ENCODE results near the gene AFMID. TPM values are rescaled to one million over a fixed set of nuclear protein-coding genes. Genes with fewer than 3 reads are reported as not detected.

Gene AFMID
- polyA plus RNA-seq, 3 donors: 7.1 to 45.7 (median 14.2) TPM

GRCh38 chr17:78176548-78177025, 10.6 kb upstream of the AFMID start:
- no peak overlapping the region for H3K4me3 ChIP-seq (replicated peaks in 1 of 3; ENCODE audit: low read depth in 2 of 3, low read length in 3 of 3)
- DNase-seq: peak; percentile 69 to 78 (median 71)
- no peaks in the 10 kb centered on the region for H3K27me3 ChIP-seq (ENCODE audit: control insufficient read depth in 2 of 2, insufficient read depth in 2 of 2, low read length in 2 of 2)
- H2AFZ ChIP-seq (ENCODE audit: insufficient read depth, low read depth, low read length, poor library complexity, severe bottlenecking): no peak overlapping the region
- no peak overlapping the region for H3K9ac ChIP-seq (ENCODE audit: insufficient read depth, low read length, poor library complexity, severe bottlenecking)
- H3K27ac Mint-ChIP-seq: no peak overlapping the region
- WGBS (ENCODE audit: insufficient coverage): 11% methylated on average over 9 of the region's 14 CpGs
- no peaks in the 10 kb centered on the region for H3K9me3 ChIP-seq (replicated peaks in 1 of 2; ENCODE audit: control insufficient read depth in 1 of 2, insufficient read depth in 1 of 2, low read length in 2 of 2)
- H3K79me2 ChIP-seq (ENCODE audit: insufficient read depth, low read length): peaks cover 25% of the 10 kb centered on the region
- H4K20me1 ChIP-seq (ENCODE audit: insufficient read depth, low read length): peaks cover under 1% of the 10 kb centered on the region
- H3K36me3 Mint-ChIP-seq: peaks cover 34 to 48% of the 10 kb centered on the region in 2 donors
- peaks cover 73% of the 10 kb centered on the region for H3K4me1 Mint-ChIP-seq
- intact Hi-C loops (cut with micrococcal nuclease): loop anchor here in 1 of 2 donors (5.0 kb wide), 1 partner anchor 64 kb away; no protein-coding TSS in a partner anchor
- peaks cover 61 to 69% of the 10 kb centered on the region in 2 donors for H3K4me1 ChIP-seq (ENCODE audit: control insufficient read depth in 1 of 2, insufficient read depth in 2 of 2, low read length in 2 of 2)
- H3K9me3 Mint-ChIP-seq: peaks cover 0 to 3% (median 0%) of the 10 kb centered on the region in 7 donors
- peak overlapping the region; percentile 6 for H3K4me2 ChIP-seq (replicated peaks; ENCODE audit: extremely low read depth, low read length, poor library complexity, severe bottlenecking)
- no peak overlapping the region for H3K4me3 Mint-ChIP-seq
- TF ChIP-seq CTCF (IDR thresholded peaks at IDR 0.05): peak; percentile 94
- H3K27me3 Mint-ChIP-seq (ENCODE audit: low read depth in 3 of 3): no peaks in the 10 kb centered on the region
- no peak overlapping the region for H3K27ac ChIP-seq (ENCODE audit: low read depth in 1 of 2, low read length in 2 of 2)
- H3K36me3 ChIP-seq (replicated peaks in 1 of 2; ENCODE audit: control insufficient read depth in 1 of 2, insufficient read depth in 2 of 2, low read length in 2 of 2): peaks cover 3 to 7% of the 10 kb centered on the region in 2 donors

GRCh38 chr17:78179372-78179771, 7.8 kb upstream of the AFMID start:
- Histone ChIP-seq H3K36me3 (replicated peaks in 1 of 2; ENCODE audit: control insufficient read depth in 1 of 2, insufficient read depth in 2 of 2, low read length in 2 of 2) (peaks cover 0 to 4% of the 10 kb centered on the region in 2 donors), H3K9ac (ENCODE audit: insufficient read depth, low read length, poor library complexity, severe bottlenecking) (no peak overlapping the region), H3K27ac (ENCODE audit: low read depth in 1 of 2, low read length in 2 of 2) (peak overlapping the region in 1 of 2 donors; percentile 15), H3K9me3 (replicated peaks in 1 of 2; ENCODE audit: control insufficient read depth in 1 of 2, insufficient read depth in 1 of 2, low read length in 2 of 2) (no peaks in the 10 kb centered on the region), H4K20me1 (ENCODE audit: insufficient read depth, low read length) (no peaks in the 10 kb centered on the region), H2AFZ (ENCODE audit: insufficient read depth, low read depth, low read length, poor library complexity, severe bottlenecking) (no peak overlapping the region), H3K4me3 (replicated peaks in 1 of 3; ENCODE audit: low read depth in 2 of 3, low read length in 3 of 3) (no peak overlapping the region), H3K4me1 (ENCODE audit: control insufficient read depth in 1 of 2, insufficient read depth in 2 of 2, low read length in 2 of 2) (peaks cover 33 to 41% of the 10 kb centered on the region in 2 donors), H3K79me2 (ENCODE audit: insufficient read depth, low read length) (peaks cover 34% of the 10 kb centered on the region), H3K27me3 (ENCODE audit: control insufficient read depth in 2 of 2, insufficient read depth in 2 of 2, low read length in 2 of 2) (no peaks in the 10 kb centered on the region), H3K4me2 (replicated peaks; ENCODE audit: extremely low read depth, low read length, poor library complexity, severe bottlenecking) (no peak overlapping the region)
- WGBS (ENCODE audit: insufficient coverage): 97% methylated on average over 10 of the region's 17 CpGs
- peak; percentile 52 to 82 (median 61) for DNase-seq
- H3K27me3 Mint-ChIP-seq (ENCODE audit: low read depth in 3 of 3): no peaks in the 10 kb centered on the region
- H3K4me1 Mint-ChIP-seq: peaks cover 46% of the 10 kb centered on the region
- no peak for TF ChIP-seq CTCF (IDR thresholded peaks at IDR 0.05)
- H3K36me3 Mint-ChIP-seq: peaks cover 22 to 48% of the 10 kb centered on the region in 2 donors
- peak overlapping the region; percentile 57 to 87 (median 84) for H3K27ac Mint-ChIP-seq
- no peak overlapping the region for H3K4me3 Mint-ChIP-seq
- intact Hi-C loops (cut with micrococcal nuclease): loop anchor here in 1 of 2 donors (5.0 kb wide), 1 partner anchor 67 kb away; no protein-coding TSS in a partner anchor
- peaks cover 0 to 2% (median 0%) of the 10 kb centered on the region in 7 donors for H3K9me3 Mint-ChIP-seq
